ENCODE data around the gene TBCK.
"Not testable (repeated sequence)": the region's sequence is repeated elsewhere in the genome, so short reads cannot be mapped to it uniquely, and the experiment has no call there.

Gene TBCK

GRCh38 chr4:106208481-106209460, 107.2 kb downstream of the TBCK start:
- DNase-seq = no peak

GRCh38 chr4:106201373-106201772, 114.6 kb downstream of the TBCK start:
- DNase-seq = no peak

GRCh38 chr4:106195435-106195950, 120.5 kb downstream of the TBCK start:
- DNase-seq = no peak

- no peak for DNase-seq
Measured at GRCh38 chr4:106194801-106195200, 121.2 kb downstream of the TBCK start.

- no peak for DNase-seq
Measured at GRCh38 chr4:106192131-106192530, 123.9 kb downstream of the TBCK start.

GRCh38 chr4:106186201-106186600, 129.8 kb downstream of the TBCK start:
- no peak for DNase-seq

- no peak for DNase-seq
Measured at GRCh38 chr4:106183551-106183950, 132.5 kb downstream of the TBCK start.

GRCh38 chr4:106172861-106173260, 143.1 kb downstream of the TBCK start:
- DNase-seq = no peak

- DNase-seq = no peak
Measured at GRCh38 chr4:106165351-106166010, 150.5 kb downstream of the TBCK start.

- no peak for DNase-seq
Measured at GRCh38 chr4:106162278-106162677, 153.7 kb downstream of the TBCK start.

GRCh38 chr4:106160560-106160959, 155.4 kb downstream of the TBCK start:
- DNase-seq = no peak

GRCh38 chr4:106149911-106150310, 166.1 kb downstream of the TBCK start:
- no peak for DNase-seq

- no peak for DNase-seq
Measured at GRCh38 chr4:106149026-106149425, 167.0 kb downstream of the TBCK start.

GRCh38 chr4:106142616-106143127, 173.3 kb downstream of the TBCK start:
- no peak for DNase-seq

GRCh38 chr4:106140601-106141000, 175.4 kb downstream of the TBCK start:
- no peak for DNase-seq

GRCh38 chr4:106136777-106137331, 179.2 kb downstream of the TBCK start:
- no peak for DNase-seq

- DNase-seq = no peak
Measured at GRCh38 chr4:106132045-106132444, 184.0 kb downstream of the TBCK start.

GRCh38 chr4:106126062-106126461, 189.9 kb downstream of the TBCK start:
- no peak for DNase-seq

GRCh38 chr4:106119949-106120555, 196.0 kb downstream of the TBCK start:
- not testable (repeated sequence) for DNase-seq

GRCh38 chr4:106116025-106116424, 200.0 kb downstream of the TBCK start:
- DNase-seq = no peak

- no peak for DNase-seq
Measured at GRCh38 chr4:106114270-106114669, 201.7 kb downstream of the TBCK start.

- not testable (repeated sequence) for DNase-seq
Measured at GRCh38 chr4:106111778-106112469, 204.1 kb downstream of the TBCK start.

Data from activated CD4-positive, alpha-beta T cell treated with anti-CD3 and anti-CD28 coated beads for 48 hours (primary cell).